SK-N-SH (cell line): Measurements from ENCODE around the gene URAD.

ENCODE experiments used
- GATA2 ChIP-seq: sonication (generic); formaldehyde crosslinking; IDR thresholded peaks from 2 replicates; pipeline ENCODE4 v1.5.0; 2020; ENCODE audit warnings: mild to moderate bottlenecking, missing genetic modification reagents
- POLR2AphosphoS5 ChIP-seq: IDR thresholded peaks from 2 replicates; pipeline ENCODE4 v1.6.1; 2012; ENCODE audit warnings: low read depth, low read length
- TF ChIP-seq, protein P1 (sequence below): fragments of 200-600 bp; sonication (generic); IDR thresholded peaks from 2 replicates; pipeline ENCODE4 v1.6.1; 2017; ENCODE audit warnings: antibody characterized with exemption, mild to moderate bottlenecking, moderate library complexity
- TF ChIP-seq, protein P2 (sequence below): IDR thresholded peaks from 2 replicates; pipeline ENCODE4; 2012

DNA sequence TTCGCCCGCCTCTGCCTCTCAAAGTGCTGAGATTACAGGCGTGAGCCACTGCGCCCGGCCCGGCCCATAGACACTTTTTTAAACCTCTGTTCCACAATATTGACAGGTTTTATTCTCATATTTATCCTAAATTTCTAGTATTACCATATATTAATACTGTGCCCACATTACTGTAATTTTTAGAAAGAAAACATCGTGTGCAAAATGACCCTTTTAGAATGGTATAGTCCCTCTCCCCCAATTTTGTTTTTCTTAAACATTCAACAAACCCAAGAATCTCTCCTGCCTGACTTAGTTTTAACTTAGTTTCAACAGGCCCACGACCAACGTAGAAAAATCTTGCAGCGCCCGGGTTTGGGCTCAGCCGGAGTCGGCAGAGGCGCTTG is 28.5 kb downstream of the URAD start:
- no peak for TF ChIP-seq POLR2AphosphoS5
- TF ChIP-seq, protein P1, sequence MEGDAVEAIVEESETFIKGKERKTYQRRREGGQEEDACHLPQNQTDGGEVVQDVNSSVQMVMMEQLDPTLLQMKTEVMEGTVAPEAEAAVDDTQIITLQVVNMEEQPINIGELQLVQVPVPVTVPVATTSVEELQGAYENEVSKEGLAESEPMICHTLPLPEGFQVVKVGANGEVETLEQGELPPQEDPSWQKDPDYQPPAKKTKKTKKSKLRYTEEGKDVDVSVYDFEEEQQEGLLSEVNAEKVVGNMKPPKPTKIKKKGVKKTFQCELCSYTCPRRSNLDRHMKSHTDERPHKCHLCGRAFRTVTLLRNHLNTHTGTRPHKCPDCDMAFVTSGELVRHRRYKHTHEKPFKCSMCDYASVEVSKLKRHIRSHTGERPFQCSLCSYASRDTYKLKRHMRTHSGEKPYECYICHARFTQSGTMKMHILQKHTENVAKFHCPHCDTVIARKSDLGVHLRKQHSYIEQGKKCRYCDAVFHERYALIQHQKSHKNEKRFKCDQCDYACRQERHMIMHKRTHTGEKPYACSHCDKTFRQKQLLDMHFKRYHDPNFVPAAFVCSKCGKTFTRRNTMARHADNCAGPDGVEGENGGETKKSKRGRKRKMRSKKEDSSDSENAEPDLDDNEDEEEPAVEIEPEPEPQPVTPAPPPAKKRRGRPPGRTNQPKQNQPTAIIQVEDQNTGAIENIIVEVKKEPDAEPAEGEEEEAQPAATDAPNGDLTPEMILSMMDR, result no peak
- no peak for TF ChIP-seq GATA2 (CRISPR knock-in tag)
- TF ChIP-seq, protein P2, sequence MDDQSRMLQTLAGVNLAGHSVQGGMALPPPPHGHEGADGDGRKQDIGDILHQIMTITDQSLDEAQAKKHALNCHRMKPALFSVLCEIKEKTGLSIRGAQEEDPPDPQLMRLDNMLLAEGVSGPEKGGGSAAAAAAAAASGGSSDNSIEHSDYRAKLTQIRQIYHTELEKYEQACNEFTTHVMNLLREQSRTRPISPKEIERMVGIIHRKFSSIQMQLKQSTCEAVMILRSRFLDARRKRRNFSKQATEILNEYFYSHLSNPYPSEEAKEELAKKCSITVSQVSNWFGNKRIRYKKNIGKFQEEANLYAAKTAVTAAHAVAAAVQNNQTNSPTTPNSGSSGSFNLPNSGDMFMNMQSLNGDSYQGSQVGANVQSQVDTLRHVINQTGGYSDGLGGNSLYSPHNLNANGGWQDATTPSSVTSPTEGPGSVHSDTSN, result no peak
